H1 (cell line): ENCODE measurements around the gene TFB1M. TPM values are rescaled to one million over a fixed set of nuclear protein-coding genes. Genes with fewer than 3 reads are reported as not detected.

Experiments
- CHD7 ChIP-seq: fragments of 300-600 bp; sonication (generic); IDR thresholded peaks from 2 replicates; pipeline ENCODE4 v1.7.1; 2012; ENCODE audit warnings: low read length, moderate library complexity, mild to moderate bottlenecking, inconsistent platforms; ENCODE audit not compliant: insufficient replicate concordance
- EGR1 ChIP-seq: IDR thresholded peaks from 2 replicates; pipeline ENCODE4 v1.6.1; 2011; ENCODE audit warnings: low read depth, low read length, borderline replicate concordance
- JUN ChIP-seq: IDR thresholded peaks from 2 replicates; pipeline ENCODE4 v1.6.1; 2011; ENCODE audit warnings: low read depth, mild to moderate bottlenecking, improper control_type of control experiment, low read length
- MAX ChIP-seq: IDR thresholded peaks from 2 replicates; pipeline ENCODE4 v1.6.1; 2012; ENCODE audit warnings: inconsistent platforms
- POLR2AphosphoS5 ChIP-seq: IDR thresholded peaks from 2 replicates; pipeline ENCODE4 v1.6.1; 2011; ENCODE audit warnings: low read depth, low read length
- SAP30 ChIP-seq: fragments of 300-600 bp; sonication (generic); IDR thresholded peaks from 2 replicates; pipeline ENCODE4 v1.7.1; 2012; ENCODE audit warnings: low read length, moderate library complexity, mild to moderate bottlenecking, inconsistent platforms; ENCODE audit not compliant: insufficient read depth, insufficient replicate concordance
- polyA plus RNA-seq, 7 experiments: library from polyadenylated mRNA; depleted of rRNA in 3 of 7; stranded (reverse) in 5 of 7; unstranded in 2 of 7; fragments of >200 nt in 5 of 7; fragments of 200-250 nt in 2 of 7; gene quantifications; 1 replicate in 5 of 7; 2 replicates in 1 of 7; 4 replicates in 1 of 7; pipeline versions ENCODE4 v1.2.1 to v1.2.3, GENCODE V29; 2011 to 2013; ENCODE audit warnings: missing spikeins in 2 of 7, mixed read lengths in 2 of 7
- total RNA-seq: library from RNA; stranded (reverse); fragmentation: NEBNext Ultra II Directional; extraction: Animal tissue kit (Norgen Biotek cat#: 25700); gene quantifications from 2 replicates; pipeline ENCODE4 v1.2.1, GENCODE V29; 2021

TFB1M gene
- total and polyA plus RNA-seq, 2 of the 8 experiments (the other 6 are each of a cell fraction or from before 2014, with no cell fraction given) = 28.2 to 49.4 TPM

- TF ChIP-seq JUN = no peak
- no peak for TF ChIP-seq POLR2AphosphoS5
- TF ChIP-seq EGR1 = no peak
- TF ChIP-seq MAX = no peak
- no peak for TF ChIP-seq CHD7
- no peak for TF ChIP-seq SAP30
Measured at GRCh38 chr6:155301867-155302266, 12.4 kb downstream of the TFB1M start (continued).
